ENCODE results near the gene COLGALT1.

COLGALT1 gene

DNA sequence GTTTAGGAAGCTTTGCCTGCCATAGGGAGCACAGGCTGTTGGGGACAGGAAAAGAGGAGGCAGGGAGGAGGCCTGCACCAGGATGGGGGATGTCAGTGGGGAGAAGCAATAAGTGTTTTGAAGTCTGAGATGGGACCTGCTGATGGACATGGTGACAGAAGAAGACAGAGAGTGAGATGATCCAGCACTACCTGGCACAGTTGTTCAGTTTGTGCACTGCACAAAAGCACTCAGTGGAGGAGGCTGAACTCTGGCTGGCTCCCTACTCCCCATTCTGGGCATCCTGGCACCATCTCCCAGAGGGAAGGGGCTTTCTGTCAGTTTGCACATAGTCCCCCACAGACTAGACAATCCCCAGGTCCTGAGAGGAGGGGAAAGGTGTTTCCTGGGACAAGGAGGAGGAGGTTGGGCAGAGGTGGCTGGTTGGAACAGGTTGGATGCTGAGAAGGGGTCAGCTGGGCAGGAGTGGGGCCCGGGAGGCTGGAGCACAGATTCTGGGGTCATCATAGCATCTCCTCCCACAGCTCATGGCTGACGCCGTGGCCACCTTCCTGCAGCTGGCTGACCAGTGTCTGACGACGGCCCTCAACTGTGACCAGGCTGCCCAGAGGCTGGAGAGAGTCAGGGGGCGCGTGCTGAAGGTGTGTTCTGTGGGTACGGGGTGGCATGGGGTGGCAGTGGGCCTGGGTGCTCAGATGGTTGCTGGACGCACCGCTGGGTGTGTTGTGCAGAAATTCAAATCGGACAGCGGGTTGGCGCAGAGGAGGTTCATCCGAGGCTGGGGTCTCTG, 12.5 kb upstream of the COLGALT1 start:
- H3K23ac ChIP-seq (ENCODE audit: low read length): no peak overlapping the region
- H3K4ac ChIP-seq (ENCODE audit: low read depth, low read length): no peak overlapping the region
- no peaks in the 10 kb centered on the region for H3K79me2 ChIP-seq (ENCODE audit: control insufficient read depth, insufficient read depth, low read length)
- H3K27ac ChIP-seq (ENCODE audit: low read depth, low read length): no peak overlapping the region
- H3K36me3 ChIP-seq (ENCODE audit: control insufficient read depth, insufficient read depth, low read length): no peaks in the 10 kb centered on the region
- no peak overlapping the region for H3K56ac ChIP-seq (ENCODE audit: low read length)
- H2BK15ac ChIP-seq (replicated peaks; ENCODE audit: low read depth): no peak overlapping the region
- H2AK5ac ChIP-seq (ENCODE audit: low read length): no peak overlapping the region
- H4K5ac ChIP-seq (ENCODE audit: low read length): no peak overlapping the region
- no peak overlapping the region for H2BK5ac ChIP-seq (ENCODE audit: low read length)
- H3K27me3 ChIP-seq (ENCODE audit: insufficient read depth, low read length, poor library complexity): no peaks in the 10 kb centered on the region
- no peak overlapping the region for H3K4me3 ChIP-seq (ENCODE audit: low read length)
- no peak overlapping the region for H3K4me2 ChIP-seq (ENCODE audit: low read length)
- H3K18ac ChIP-seq (ENCODE audit: low read length): no peak overlapping the region
- no peak overlapping the region for H2BK120ac ChIP-seq (ENCODE audit: low read depth, low read length)
- H3K9ac ChIP-seq (ENCODE audit: low read length): no peak overlapping the region
- H3K79me1 ChIP-seq (ENCODE audit: low read length): no peaks in the 10 kb centered on the region
- WGBS (ENCODE audit: extremely low coverage, insufficient coverage, low lambda C conversion rate): no CpG with 5 or more reads among the region's 14 CpGs
- DNase-seq: no peak
- H4K8ac ChIP-seq (ENCODE audit: low read depth, low read length): no peak overlapping the region
- H3K4me1 ChIP-seq (ENCODE audit: control insufficient read depth, low read depth, low read length): no peaks in the 10 kb centered on the region

GRCh38 chr19:17543986-17544385, 11.5 kb upstream of the COLGALT1 start:
- Histone ChIP-seq H3K79me2 (ENCODE audit: control insufficient read depth, insufficient read depth, low read length) (no peaks in the 10 kb centered on the region), H3K23ac (ENCODE audit: low read length) (no peak overlapping the region), H3K4me3 (ENCODE audit: low read length) (no peak overlapping the region), H3K56ac (ENCODE audit: low read length) (no peak overlapping the region), H3K9ac (ENCODE audit: low read length) (no peak overlapping the region), H3K27me3 (ENCODE audit: insufficient read depth, low read length, poor library complexity) (no peaks in the 10 kb centered on the region), H3K4me2 (ENCODE audit: low read length) (no peak overlapping the region), H2BK15ac (replicated peaks; ENCODE audit: low read depth) (no peak overlapping the region), H2BK5ac (ENCODE audit: low read length) (no peak overlapping the region), H3K27ac (ENCODE audit: low read depth, low read length) (no peak overlapping the region), H2AK5ac (ENCODE audit: low read length) (no peak overlapping the region), H3K4ac (ENCODE audit: low read depth, low read length) (no peak overlapping the region), H3K4me1 (ENCODE audit: control insufficient read depth, low read depth, low read length) (no peaks in the 10 kb centered on the region), H3K36me3 (ENCODE audit: control insufficient read depth, insufficient read depth, low read length) (no peaks in the 10 kb centered on the region), H3K79me1 (ENCODE audit: low read length) (no peaks in the 10 kb centered on the region), H4K8ac (ENCODE audit: low read depth, low read length) (no peak overlapping the region), H2BK120ac (ENCODE audit: low read depth, low read length) (no peak overlapping the region), H4K5ac (ENCODE audit: low read length) (no peak overlapping the region), H3K18ac (ENCODE audit: low read length) (no peak overlapping the region)
- DNase-seq: no peak
- no CpG with 5 or more reads among the region's 4 CpGs for WGBS (ENCODE audit: extremely low coverage, insufficient coverage, low lambda C conversion rate)

- no peaks in the 10 kb centered on the region for H3K79me2 ChIP-seq (ENCODE audit: control insufficient read depth, insufficient read depth, low read length)
- no peak overlapping the region for H3K23ac ChIP-seq (ENCODE audit: low read length)
- H3K9ac ChIP-seq (ENCODE audit: low read length): no peak overlapping the region
- no CpG with 5 or more reads among the region's 4 CpGs for whole genome bisulfite sequencing (ENCODE audit: extremely low coverage, insufficient coverage, low lambda C conversion rate)
- DNase-seq: no peak
- no peaks in the 10 kb centered on the region for H3K36me3 ChIP-seq (ENCODE audit: control insufficient read depth, insufficient read depth, low read length)
- H2AK5ac ChIP-seq (ENCODE audit: low read length): no peak overlapping the region
- no peak overlapping the region for H2BK120ac ChIP-seq (ENCODE audit: low read depth, low read length)
- H2BK15ac ChIP-seq (replicated peaks; ENCODE audit: low read depth): no peak overlapping the region
- H3K4me2 ChIP-seq (ENCODE audit: low read length): no peak overlapping the region
- H3K27me3 ChIP-seq (ENCODE audit: insufficient read depth, low read length, poor library complexity): no peaks in the 10 kb centered on the region
- no peaks in the 10 kb centered on the region for H3K4me1 ChIP-seq (ENCODE audit: control insufficient read depth, low read depth, low read length)
- H4K8ac ChIP-seq (ENCODE audit: low read depth, low read length): no peak overlapping the region
- H3K79me1 ChIP-seq (ENCODE audit: low read length): no peaks in the 10 kb centered on the region
- no peak overlapping the region for H4K5ac ChIP-seq (ENCODE audit: low read length)
- H3K4ac ChIP-seq (ENCODE audit: low read depth, low read length): no peak overlapping the region
- no peak overlapping the region for H2BK5ac ChIP-seq (ENCODE audit: low read length)
- H3K4me3 ChIP-seq (ENCODE audit: low read length): no peak overlapping the region
- no peak overlapping the region for H3K56ac ChIP-seq (ENCODE audit: low read length)
- H3K27ac ChIP-seq (ENCODE audit: low read depth, low read length): no peak overlapping the region
- H3K18ac ChIP-seq (ENCODE audit: low read length): no peak overlapping the region
Measured at GRCh38 chr19:17544418-17544817, 11.0 kb upstream of the COLGALT1 start.

DNA sequence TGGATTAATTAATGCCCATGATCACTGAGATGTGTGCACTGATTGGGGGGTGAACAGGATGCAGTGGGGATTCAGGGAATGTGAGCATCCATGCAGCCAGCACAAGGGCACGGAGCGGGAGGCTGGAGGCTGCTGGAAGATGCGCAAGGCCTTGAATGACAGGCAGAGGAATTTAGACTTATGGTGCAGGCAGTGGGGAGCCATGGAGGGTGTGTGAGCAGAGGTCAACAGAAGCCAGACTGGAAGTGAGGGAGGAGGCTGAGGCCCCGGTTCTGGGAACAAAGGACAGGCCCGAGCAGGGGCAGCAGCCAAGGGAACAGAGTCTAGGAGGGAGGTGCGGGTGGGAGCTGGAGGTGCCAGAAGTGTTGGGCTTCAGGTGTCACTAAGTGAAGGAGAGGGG, 7.3 kb upstream of the COLGALT1 start:
- H3K18ac ChIP-seq (ENCODE audit: low read length): no peak overlapping the region
- H2AK5ac ChIP-seq (ENCODE audit: low read length): no peak overlapping the region
- no peak overlapping the region for H2BK120ac ChIP-seq (ENCODE audit: low read depth, low read length)
- H3K27ac ChIP-seq (ENCODE audit: low read depth, low read length): no peak overlapping the region
- H3K36me3 ChIP-seq (ENCODE audit: control insufficient read depth, insufficient read depth, low read length): no peaks in the 10 kb centered on the region
- no peak overlapping the region for H3K9ac ChIP-seq (ENCODE audit: low read length)
- no peak overlapping the region for H4K5ac ChIP-seq (ENCODE audit: low read length)
- no peak overlapping the region for H3K4ac ChIP-seq (ENCODE audit: low read depth, low read length)
- H3K4me1 ChIP-seq (ENCODE audit: control insufficient read depth, low read depth, low read length): no peaks in the 10 kb centered on the region
- no peaks in the 10 kb centered on the region for H3K27me3 ChIP-seq (ENCODE audit: insufficient read depth, low read length, poor library complexity)
- H4K8ac ChIP-seq (ENCODE audit: low read depth, low read length): no peak overlapping the region
- no CpG with 5 or more reads among the region's 6 CpGs for WGBS (ENCODE audit: extremely low coverage, insufficient coverage, low lambda C conversion rate)
- no peak overlapping the region for H3K56ac ChIP-seq (ENCODE audit: low read length)
- DNase-seq: no peak
- no peak overlapping the region for H3K4me2 ChIP-seq (ENCODE audit: low read length)
- no peak overlapping the region for H2BK15ac ChIP-seq (replicated peaks; ENCODE audit: low read depth)
- no peak overlapping the region for H3K23ac ChIP-seq (ENCODE audit: low read length)
- no peak overlapping the region for H3K4me3 ChIP-seq (ENCODE audit: low read length)
- H3K79me2 ChIP-seq (ENCODE audit: control insufficient read depth, insufficient read depth, low read length): no peaks in the 10 kb centered on the region
- H2BK5ac ChIP-seq (ENCODE audit: low read length): no peak overlapping the region
- H3K79me1 ChIP-seq (ENCODE audit: low read length): no peaks in the 10 kb centered on the region

DNA sequence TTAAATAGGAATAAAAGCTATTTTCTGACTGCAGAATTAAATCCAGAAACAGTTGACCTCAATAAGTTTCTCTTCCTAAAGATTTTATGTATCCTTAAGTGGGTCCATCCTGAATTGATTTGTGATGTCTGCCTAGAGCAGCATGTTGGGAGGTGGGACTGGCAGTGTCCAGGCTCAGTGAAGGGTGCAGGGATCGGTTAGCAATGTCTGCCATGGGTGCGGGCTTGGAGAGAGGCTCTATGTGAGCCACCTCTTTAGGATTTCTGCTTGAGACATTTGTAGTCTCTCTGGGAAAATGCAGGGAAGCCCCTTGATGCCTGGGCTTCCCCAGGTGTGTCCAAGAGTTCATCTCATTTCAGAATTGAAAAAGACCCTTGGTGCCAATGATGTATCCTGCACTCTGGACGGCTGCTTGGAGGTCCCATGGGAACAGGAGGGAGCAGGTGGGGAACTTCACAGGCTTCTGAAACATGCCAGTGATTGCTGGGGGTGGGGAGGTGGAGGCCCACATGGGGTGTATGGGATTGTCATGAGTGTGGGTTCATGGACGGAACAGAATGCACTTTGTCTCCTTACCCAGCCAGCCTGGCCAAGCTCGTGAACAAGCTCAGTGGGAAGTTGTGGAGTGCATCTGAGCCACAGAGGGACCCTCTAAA, 6.2 kb upstream of the COLGALT1 start:
- H3K23ac ChIP-seq (ENCODE audit: low read length): no peak overlapping the region
- no peak overlapping the region for H3K4me2 ChIP-seq (ENCODE audit: low read length)
- H3K36me3 ChIP-seq (ENCODE audit: control insufficient read depth, insufficient read depth, low read length): no peaks in the 10 kb centered on the region
- H3K18ac ChIP-seq (ENCODE audit: low read length): no peak overlapping the region
- H2AK5ac ChIP-seq (ENCODE audit: low read length): no peak overlapping the region
- DNase-seq: peak; percentile 22
- H3K4me1 ChIP-seq (ENCODE audit: control insufficient read depth, low read depth, low read length): no peaks in the 10 kb centered on the region
- H4K8ac ChIP-seq (ENCODE audit: low read depth, low read length): no peak overlapping the region
- no peak overlapping the region for H2BK5ac ChIP-seq (ENCODE audit: low read length)
- no peaks in the 10 kb centered on the region for H3K79me2 ChIP-seq (ENCODE audit: control insufficient read depth, insufficient read depth, low read length)
- no peaks in the 10 kb centered on the region for H3K27me3 ChIP-seq (ENCODE audit: insufficient read depth, low read length, poor library complexity)
- H3K4ac ChIP-seq (ENCODE audit: low read depth, low read length): no peak overlapping the region
- no peak overlapping the region for H3K9ac ChIP-seq (ENCODE audit: low read length)
- H4K5ac ChIP-seq (ENCODE audit: low read length): no peak overlapping the region
- H3K27ac ChIP-seq (ENCODE audit: low read depth, low read length): no peak overlapping the region
- no peak overlapping the region for H3K56ac ChIP-seq (ENCODE audit: low read length)
- no peak overlapping the region for H3K4me3 ChIP-seq (ENCODE audit: low read length)
- no CpG with 5 or more reads among the region's 5 CpGs for WGBS (ENCODE audit: extremely low coverage, insufficient coverage, low lambda C conversion rate)
- no peak overlapping the region for H2BK120ac ChIP-seq (ENCODE audit: low read depth, low read length)
- no peaks in the 10 kb centered on the region for H3K79me1 ChIP-seq (ENCODE audit: low read length)
- H2BK15ac ChIP-seq (replicated peaks; ENCODE audit: low read depth): no peak overlapping the region

All from mesendoderm (in vitro differentiated cells).